Neural cell (in vitro differentiated cells): ENCODE results near the gene AZI2. TPM values are rescaled to one million over a fixed set of nuclear protein-coding genes. Genes with fewer than 3 reads are reported as not detected.

ENCODE experiments used
- H2AFZ ChIP-seq: fragments of 200-600, 300-800 bp; sonication (generic), shearing (Covaris generic); 2 replicates; pipeline ENCODE4 v1.6.0; 2014; ENCODE audit warnings: low read depth, mild to moderate bottlenecking, antibody characterized with exemption, low read length, moderate library complexity
- H3F3A ChIP-seq: fragments of 200-600 bp; shearing (Covaris generic); 2 replicates; pipeline ENCODE4 v1.6.1; 2016; ENCODE audit warnings: mild to moderate bottlenecking, moderate library complexity, mixed read lengths, antibody characterized with exemption, low read length; ENCODE audit not compliant: insufficient read depth, poor library complexity, severe bottlenecking
- H3K27ac ChIP-seq: fragments of 200-600, 300-800 bp; sonication (generic), shearing (Covaris generic); 2 replicates; pipeline ENCODE4 v1.5.1; 2014; ENCODE audit warnings: mild to moderate bottlenecking, low read length, moderate library complexity
- H3K27me3 ChIP-seq: fragments of 300-800, 200-600 bp; sonication (generic), shearing (Covaris generic); 2 replicates; pipeline ENCODE4 v1.6.0; 2014; ENCODE audit warnings: mild to moderate bottlenecking, low read depth, low read length, moderate library complexity; ENCODE audit not compliant: insufficient read depth
- H3K36me3 ChIP-seq: fragments of 300-800, 200-600 bp; sonication (generic), shearing (Covaris generic); 2 replicates; pipeline ENCODE4 v1.5.1; 2014; ENCODE audit warnings: mild to moderate bottlenecking, antibody characterized with exemption, low read length, moderate library complexity; ENCODE audit not compliant: insufficient read depth
- H3K4me2 ChIP-seq: fragments of 300-800, 200-600 bp; sonication (generic), shearing (Covaris generic); 2 replicates; pipeline ENCODE4 v1.6.0; 2014; ENCODE audit warnings: mild to moderate bottlenecking, low read length
- H3K4me3 ChIP-seq: fragments of 300-800, 200-600 bp; sonication (generic), shearing (Covaris generic); 2 replicates; pipeline ENCODE4 v1.5.1; 2014; ENCODE audit warnings: mild to moderate bottlenecking, low read length, moderate library complexity
- H3K79me2 ChIP-seq: fragments of 200-600 bp; shearing (Covaris generic); replicated peaks from 2 replicates; pipeline ENCODE4 v1.6.0; 2014; ENCODE audit warnings: mild to moderate bottlenecking, low read length, moderate library complexity; ENCODE audit not compliant: insufficient read depth
- H3K9ac ChIP-seq: fragments of 300-800, 200-600 bp; sonication (generic), shearing (Covaris generic); 2 replicates; pipeline ENCODE4 v1.6.1; 2016; ENCODE audit warnings: mild to moderate bottlenecking, low read length, mixed read lengths
- H3K9me2 ChIP-seq: fragments of 200-600 bp; shearing (Covaris generic); 2 replicates; pipeline ENCODE4 v1.6.1; 2016; ENCODE audit warnings: mild to moderate bottlenecking, low read length, mixed read lengths; ENCODE audit not compliant: insufficient read depth
- H3K9me3 ChIP-seq: fragments of 200-600, 300-800 bp; sonication (generic), shearing (Covaris generic); 2 replicates; pipeline ENCODE4 v1.6.1; 2016; ENCODE audit warnings: mild to moderate bottlenecking, mixed run types, low read length, moderate library complexity, mixed read lengths
- H4K20me1 ChIP-seq: fragments of 200-600 bp; shearing (Covaris generic); 2 replicates; pipeline ENCODE4 v1.6.1; 2016; ENCODE audit warnings: mild to moderate bottlenecking, mixed run types; ENCODE audit not compliant: insufficient read depth
- CTCF ChIP-seq: fragments of 450-650 bp; IDR thresholded peaks from 2 replicates; pipeline ENCODE4 v1.5.1; 2014; ENCODE audit warnings: antibody characterized with exemption, mild to moderate bottlenecking, moderate library complexity; ENCODE audit not compliant: poor library complexity, severe bottlenecking
- EP300 ChIP-seq: fragments of 450-650 bp; conservative IDR thresholded peaks from 2 replicates; pipeline ENCODE4 v1.6.1; 2014; ENCODE audit warnings: antibody characterized with exemption, mild to moderate bottlenecking, moderate library complexity; ENCODE audit not compliant: poor library complexity, severe bottlenecking
- EZH2 ChIP-seq: fragments of 200-600, 300-800 bp; shearing (Covaris generic), sonication (generic); IDR thresholded peaks from 2 replicates; pipeline ENCODE4 v1.6.1; 2014; ENCODE audit warnings: antibody characterized with exemption, low read length, borderline replicate concordance, mild to moderate bottlenecking; ENCODE audit not compliant: insufficient read depth, poor library complexity, severe bottlenecking
- MXI1 ChIP-seq: fragments of 450-650 bp; conservative IDR thresholded peaks from 2 replicates; pipeline ENCODE4 v1.6.1; 2014; ENCODE audit warnings: antibody characterized with exemption, mild to moderate bottlenecking; ENCODE audit not compliant: poor library complexity, severe bottlenecking
- POLR2AphosphoS5 ChIP-seq: IDR thresholded peaks from 2 replicates; pipeline ENCODE4 v1.6.1; 2012
- RAD21 ChIP-seq: fragments of 450-650 bp; conservative IDR thresholded peaks from 2 replicates; pipeline ENCODE4 v1.6.1; 2014; ENCODE audit warnings: antibody characterized with exemption, mild to moderate bottlenecking, moderate library complexity
- REST ChIP-seq: IDR thresholded peaks from 2 replicates; pipeline ENCODE4 v1.6.1; 2012; ENCODE audit warnings: borderline replicate concordance
- SMC3 ChIP-seq: fragments of 450-650 bp; conservative IDR thresholded peaks from 2 replicates; pipeline ENCODE4 v1.6.1; 2014; ENCODE audit warnings: antibody characterized with exemption, mild to moderate bottlenecking, moderate library complexity; ENCODE audit not compliant: poor library complexity
- TAF1 ChIP-seq: IDR thresholded peaks from 2 replicates; pipeline ENCODE4 v1.6.1; 2012; ENCODE audit warnings: low read depth
- polyA plus RNA-seq: library from polyadenylated mRNA; depleted of rRNA; stranded (reverse); fragments of >200 nt; gene quantifications from 2 replicates; pipeline ENCODE4 v1.2.3, GENCODE V29; 2014

The AZI2 gene
- polyA plus RNA-seq, 1 donor from 2014 or later, result 134 TPM

GRCh38 chr3:28287046-28287445, 61.6 kb downstream of the AZI2 start:
- H3K9ac ChIP-seq, result no peak overlapping the region
- TF ChIP-seq TAF1 (no peak), MXI1 (no peak), CTCF (no peak), POLR2AphosphoS5 (no peak), EZH2 (no peak), RAD21 (no peak)
- H3F3A ChIP-seq, result no peaks in the 10 kb centered on the region
- H3K9me3 ChIP-seq, result no peaks in the 10 kb centered on the region
- H3K4me2 ChIP-seq, result no peak overlapping the region
- H3K79me2 ChIP-seq, result no peaks in the 10 kb centered on the region
- no peak overlapping the region for H3K27ac ChIP-seq
- no peaks in the 10 kb centered on the region for H3K27me3 ChIP-seq
- no peaks in the 10 kb centered on the region for H3K9me2 ChIP-seq
- H2AFZ ChIP-seq, result no peak overlapping the region
- no peaks in the 10 kb centered on the region for H4K20me1 ChIP-seq
- H3K4me3 ChIP-seq, result no peak overlapping the region
- H3K36me3 ChIP-seq, result no peaks in the 10 kb centered on the region

GRCh38 chr3:28286595-28286994, 62.0 kb downstream of the AZI2 start:
- Histone ChIP-seq H2AFZ (no peak overlapping the region), H4K20me1 (no peaks in the 10 kb centered on the region), H3K27ac (no peak overlapping the region), H3K27me3 (no peaks in the 10 kb centered on the region), H3K9me3 (no peaks in the 10 kb centered on the region), H3K9ac (no peak overlapping the region), H3K9me2 (no peaks in the 10 kb centered on the region), H3K36me3 (no peaks in the 10 kb centered on the region), H3K4me3 (no peak overlapping the region), H3K4me2 (no peak overlapping the region), H3F3A (no peaks in the 10 kb centered on the region), H3K79me2 (no peaks in the 10 kb centered on the region)
- peak; percentile 76 for TF ChIP-seq CTCF
- TF ChIP-seq EP300, result no peak
- TF ChIP-seq TAF1, result no peak
- peak; percentile 77 for TF ChIP-seq RAD21
- peak; percentile 73 for TF ChIP-seq SMC3
- no peak for TF ChIP-seq REST
- no peak for TF ChIP-seq POLR2AphosphoS5
- TF ChIP-seq EZH2, result no peak
- no peak for TF ChIP-seq MXI1
